Activated T-cell treated with anti-CD3 and anti-CD28 coated beads for 48 hours (primary cell): Measurements from ENCODE around the gene FZD7.

Experiments used
- DNase-seq: peaks from one replicate; pipeline ENCODE4 v3.0.0-alpha.2; 2020; ENCODE audit warnings: low read depth

Gene FZD7

GRCh38 chr2:202037086-202037485 is 3.4 kb downstream of the FZD7 start:
- no peak for DNase-seq

GRCh38 chr2:202038471-202039277 is 5.0 kb downstream of the FZD7 start:
- DNase-seq, result no peak

GRCh38 chr2:202039278-202040078 is 5.8 kb downstream of the FZD7 start:
- DNase-seq, result no peak

- no peak for DNase-seq
Observed at GRCh38 chr2:202040079-202040844, 6.6 kb downstream of the FZD7 start.

GRCh38 chr2:202042444-202042843 is 8.8 kb downstream of the FZD7 start:
- no peak for DNase-seq

- no peak for DNase-seq
Observed at GRCh38 chr2:202043475-202043874, 9.8 kb downstream of the FZD7 start.

- no peak for DNase-seq
Observed at GRCh38 chr2:202044777-202045176, 11.1 kb downstream of the FZD7 start.

GRCh38 chr2:202046572-202046971 is 12.9 kb downstream of the FZD7 start:
- DNase-seq, result no peak

- no peak for DNase-seq
Observed at GRCh38 chr2:202049092-202049728, 15.6 kb downstream of the FZD7 start.

GRCh38 chr2:202049840-202050239 is 16.2 kb downstream of the FZD7 start:
- no peak for DNase-seq

- no peak for DNase-seq
Observed at GRCh38 chr2:202050652-202051051, 17.0 kb downstream of the FZD7 start.

GRCh38 chr2:202051499-202052161 is 18.0 kb downstream of the FZD7 start:
- DNase-seq, result no peak

- no peak for DNase-seq
Observed at GRCh38 chr2:202052235-202052634, 18.6 kb downstream of the FZD7 start.

- DNase-seq, result no peak
Observed at GRCh38 chr2:202054679-202055078, 21.0 kb downstream of the FZD7 start.

GRCh38 chr2:202056611-202057010 is 23.0 kb downstream of the FZD7 start:
- DNase-seq, result no peak

- DNase-seq, result no peak
Observed at GRCh38 chr2:202060218-202060617, 26.6 kb downstream of the FZD7 start.

- no peak for DNase-seq
Observed at GRCh38 chr2:202061695-202062094, 28.0 kb downstream of the FZD7 start.

- no peak for DNase-seq
Observed at GRCh38 chr2:202064171-202064880, 30.7 kb downstream of the FZD7 start.

- no peak for DNase-seq
Observed at GRCh38 chr2:202064881-202065230, 31.2 kb downstream of the FZD7 start.

- no peak for DNase-seq
Observed at GRCh38 chr2:202065876-202066275, 32.2 kb downstream of the FZD7 start.

- no peak for DNase-seq
Observed at GRCh38 chr2:202066875-202067274, 33.2 kb downstream of the FZD7 start.
